Measurements from ENCODE around the gene SYCE3.
"Not testable (repeated sequence)": the region's sequence is repeated elsewhere in the genome, so short reads cannot be mapped to it uniquely, and the experiment has no call there.

SYCE3 gene

GRCh38 chr22:50562523-50563412, at the start of gene SYCE3:
Gene SYCE3, minus strand, starts transcription at chr22:50562919. Its CDS starts 6,514 bp downstream, at chr22:50556405.
- DNase-seq = peak; percentile 94

GRCh38 chr22:50612168-50612527, 49.4 kb upstream of the SYCE3 start:
- no peak for DNase-seq

- DNase-seq = no peak
These were observed 48.8 kb upstream of the SYCE3 start for GRCh38 chr22:50611341-50612060.

- DNase-seq = no peak
These were observed 47.9 kb upstream of the SYCE3 start for GRCh38 chr22:50610581-50610980.

- no peak for DNase-seq
These were observed 47.3 kb upstream of the SYCE3 start for GRCh38 chr22:50610041-50610451.

- no peak for DNase-seq
These were observed 46.9 kb upstream of the SYCE3 start for GRCh38 chr22:50609599-50609998.

- no peak for DNase-seq
These were observed 46.3 kb upstream of the SYCE3 start for GRCh38 chr22:50608996-50609395.

GRCh38 chr22:50608058-50608840, 45.5 kb upstream of the SYCE3 start:
- not testable (repeated sequence) for DNase-seq

GRCh38 chr22:50607659-50608020, 44.9 kb upstream of the SYCE3 start:
- DNase-seq = no peak

- DNase-seq = no peak
These were observed 44.4 kb upstream of the SYCE3 start for GRCh38 chr22:50606946-50607658.

GRCh38 chr22:50606165-50606945, 43.6 kb upstream of the SYCE3 start:
- no peak for DNase-seq

GRCh38 chr22:50605613-50606074, 42.9 kb upstream of the SYCE3 start:
- no peak for DNase-seq

GRCh38 chr22:50605002-50605612, 42.4 kb upstream of the SYCE3 start:
- DNase-seq = no peak

GRCh38 chr22:50604256-50605001, 41.7 kb upstream of the SYCE3 start:
- DNase-seq = no peak

GRCh38 chr22:50603511-50604255, 41.0 kb upstream of the SYCE3 start:
- no peak for DNase-seq

GRCh38 chr22:50602338-50602700, 39.6 kb upstream of the SYCE3 start:
- no peak for DNase-seq

GRCh38 chr22:50601669-50602337, 39.1 kb upstream of the SYCE3 start:
- DNase-seq = no peak

- DNase-seq = no peak
These were observed 38.4 kb upstream of the SYCE3 start for GRCh38 chr22:50600967-50601668.

- peak; percentile 68 for DNase-seq
These were observed 37.8 kb upstream of the SYCE3 start, which contains the start of gene MAPK8IP2 for GRCh38 chr22:50600538-50600937. Gene MAPK8IP2, plus strand, starts transcription at chr22:50600793. Its CDS starts 26 bp downstream, at chr22:50600819.
